Uterus (tissue), 2 donors: ENCODE data around the gene ZSCAN30.

Source experiments
- POLR2A ChIP-seq, 2 donors: fragments of 450-650 bp; IDR thresholded peaks; one replicate each; pipeline ENCODE4 v1.6.1; 2016; ENCODE audit warnings: antibody characterized with exemption in 2 of 2, mild to moderate bottlenecking in 1 of 2, moderate library complexity in 1 of 2
- TF ChIP-seq, protein P1 (sequence below), 4 experiments: fragments of 200-600 bp in 2 of 4; fragments of 450-650 bp in 2 of 4; sonication (generic) in 2 of 4; IDR thresholded peaks; one replicate each; pipeline ENCODE4 v1.5.1; 2016 to 2019; ENCODE audit warnings: antibody characterized with exemption in 4 of 4, mild to moderate bottlenecking in 2 of 4, moderate library complexity in 1 of 4

DNA sequence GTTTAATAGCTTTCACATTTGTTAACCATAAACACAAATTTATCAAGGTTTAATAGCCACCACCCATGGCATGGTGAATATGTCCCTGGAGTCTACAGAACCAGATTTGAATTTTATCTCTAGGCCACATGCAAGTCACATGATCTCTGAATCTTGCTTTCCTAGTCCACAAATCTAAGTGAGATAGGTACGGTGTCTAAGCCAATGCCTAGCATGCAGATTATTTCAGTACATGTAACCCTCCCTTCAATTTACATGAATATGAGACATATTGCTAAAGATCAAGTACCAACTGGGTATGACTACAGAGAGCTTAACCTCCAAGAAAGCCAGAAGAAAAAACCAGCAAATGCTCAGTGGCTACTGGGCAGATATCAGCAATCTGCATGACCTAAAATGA lies 44.2 kb upstream of the ZSCAN30 start:
- TF ChIP-seq POLR2A (IDR thresholded peaks at IDR 0.05) = no peak
- TF ChIP-seq, protein P1, sequence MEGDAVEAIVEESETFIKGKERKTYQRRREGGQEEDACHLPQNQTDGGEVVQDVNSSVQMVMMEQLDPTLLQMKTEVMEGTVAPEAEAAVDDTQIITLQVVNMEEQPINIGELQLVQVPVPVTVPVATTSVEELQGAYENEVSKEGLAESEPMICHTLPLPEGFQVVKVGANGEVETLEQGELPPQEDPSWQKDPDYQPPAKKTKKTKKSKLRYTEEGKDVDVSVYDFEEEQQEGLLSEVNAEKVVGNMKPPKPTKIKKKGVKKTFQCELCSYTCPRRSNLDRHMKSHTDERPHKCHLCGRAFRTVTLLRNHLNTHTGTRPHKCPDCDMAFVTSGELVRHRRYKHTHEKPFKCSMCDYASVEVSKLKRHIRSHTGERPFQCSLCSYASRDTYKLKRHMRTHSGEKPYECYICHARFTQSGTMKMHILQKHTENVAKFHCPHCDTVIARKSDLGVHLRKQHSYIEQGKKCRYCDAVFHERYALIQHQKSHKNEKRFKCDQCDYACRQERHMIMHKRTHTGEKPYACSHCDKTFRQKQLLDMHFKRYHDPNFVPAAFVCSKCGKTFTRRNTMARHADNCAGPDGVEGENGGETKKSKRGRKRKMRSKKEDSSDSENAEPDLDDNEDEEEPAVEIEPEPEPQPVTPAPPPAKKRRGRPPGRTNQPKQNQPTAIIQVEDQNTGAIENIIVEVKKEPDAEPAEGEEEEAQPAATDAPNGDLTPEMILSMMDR (IDR thresholded peaks at IDR 0.05) = no peak
